Mesodermal cell (in vitro differentiated cells): ENCODE results near the gene GRN.

Experiments used
- H3K27ac ChIP-seq: 2 replicates; pipeline ENCODE4 v1.7.0; 2013; ENCODE audit warnings: mild to moderate bottlenecking, low read depth, low read length, moderate library complexity; ENCODE audit not compliant: severe bottlenecking
- H3K36me3 ChIP-seq: 2 replicates; pipeline ENCODE4 v1.7.1; 2013; ENCODE audit warnings: mild to moderate bottlenecking, low read length, moderate library complexity; ENCODE audit not compliant: control insufficient read depth, insufficient read depth
- H3K4me1 ChIP-seq: one replicate; pipeline ENCODE4 v1.7.1; 2013; ENCODE audit warnings: mild to moderate bottlenecking, low read length; ENCODE audit not compliant: insufficient read depth, control insufficient read depth, poor library complexity, severe bottlenecking
- H3K4me3 ChIP-seq: 2 replicates; pipeline ENCODE4 v1.7.0; 2013; ENCODE audit warnings: low read length, control low read depth, mild to moderate bottlenecking; ENCODE audit not compliant: insufficient read depth, poor library complexity, severe bottlenecking; ENCODE audit errors: extremely low read depth
- H3K9me3 ChIP-seq: 2 replicates; pipeline ENCODE4 v1.7.1; 2013; ENCODE audit warnings: mild to moderate bottlenecking, low read length, moderate library complexity; ENCODE audit not compliant: control insufficient read depth
- WGBS, 2 experiments: methylation state at CpG; one replicate each; pipeline ENCODE4 v1.1.5; 2013; ENCODE audit warnings: missing lambda C conversion rate in 2 of 2; ENCODE audit not compliant: insufficient coverage in 2 of 2; 5-methylcytosine and 5-hydroxymethylcytosine counted together

Gene GRN

GRCh38 chr17:44312396-44313104 lies 32.6 kb upstream of the GRN start:
- Histone ChIP-seq H3K9me3 (no peaks in the 10 kb centered on the region), H3K27ac (no peak overlapping the region), H3K36me3 (no peaks in the 10 kb centered on the region), H3K4me3 (no peak overlapping the region), H3K4me1 (peaks cover 9% of the 10 kb centered on the region)
- 65 to 74% methylated on average over 5 to 12 of the region's 17 CpGs for WGBS, 2 experiments

- H3K27ac ChIP-seq, result no peak overlapping the region
- H3K4me3 ChIP-seq, result no peak overlapping the region
- no peaks in the 10 kb centered on the region for H3K9me3 ChIP-seq
- 100% methylated on average over 1 to 2 of the region's 7 CpGs for WGBS, 2 experiments
- H3K4me1 ChIP-seq, result peaks cover 6% of the 10 kb centered on the region
- H3K36me3 ChIP-seq, result peaks cover 2% of the 10 kb centered on the region
Observed at GRCh38 chr17:44314031-44314430, 31.1 kb upstream of the GRN start.

GRCh38 chr17:44314524-44314868 lies 30.6 kb upstream of the GRN start:
- Histone ChIP-seq H3K9me3 (no peaks in the 10 kb centered on the region), H3K4me1 (peaks cover 6% of the 10 kb centered on the region), H3K36me3 (peaks cover 6% of the 10 kb centered on the region), H3K4me3 (no peak overlapping the region), H3K27ac (no peak overlapping the region)
- 74% methylated on average over 6 of the region's 11 CpGs; no CpG with 5 or more reads in 1 of the 2 experiments for WGBS, 2 experiments

- peak overlapping the region; percentile 26 for H3K4me3 ChIP-seq
- WGBS, 2 experiments, result 1 to 3% methylated on average over 52 to 57 of the region's 81 CpGs
- H3K36me3 ChIP-seq, result peaks cover 12% of the 10 kb centered on the region
- H3K4me1 ChIP-seq, result peaks cover 6% of the 10 kb centered on the region
- H3K9me3 ChIP-seq, result no peaks in the 10 kb centered on the region
- H3K27ac ChIP-seq, result no peak overlapping the region
Observed at GRCh38 chr17:44314869-44315661, 30.0 kb upstream of the GRN start.

GRCh38 chr17:44315760-44316731 lies 29.1 kb upstream of the GRN start:
- H3K27ac ChIP-seq, result no peak overlapping the region
- H3K9me3 ChIP-seq, result no peaks in the 10 kb centered on the region
- peak overlapping the region; percentile 26 for H3K4me3 ChIP-seq
- peaks cover 21% of the 10 kb centered on the region for H3K36me3 ChIP-seq
- WGBS, 2 experiments, result 9 to 12% methylated on average over 37 to 38 of the region's 38 CpGs
- peaks cover 6% of the 10 kb centered on the region for H3K4me1 ChIP-seq

- Histone ChIP-seq H3K27ac (no peak overlapping the region), H3K9me3 (no peaks in the 10 kb centered on the region), H3K4me3 (no peak overlapping the region), H3K36me3 (peaks cover 34% of the 10 kb centered on the region), H3K4me1 (peaks cover 6% of the 10 kb centered on the region)
- WGBS, 2 experiments, result 91 to 98% methylated on average over 6 of the region's 6 CpGs
Observed at GRCh38 chr17:44317545-44317944, 27.6 kb upstream of the GRN start.

GRCh38 chr17:44318077-44318892 lies 26.8 kb upstream of the GRN start:
- Histone ChIP-seq H3K4me1 (peaks cover 6% of the 10 kb centered on the region), H3K27ac (no peak overlapping the region), H3K9me3 (no peaks in the 10 kb centered on the region), H3K36me3 (peaks cover 37% of the 10 kb centered on the region), H3K4me3 (no peak overlapping the region)
- 93 to 96% methylated on average over 12 to 14 of the region's 15 CpGs for WGBS, 2 experiments

- Histone ChIP-seq H3K9me3 (no peaks in the 10 kb centered on the region), H3K4me1 (peaks cover 6% of the 10 kb centered on the region), H3K27ac (no peak overlapping the region), H3K36me3 (peaks cover 37% of the 10 kb centered on the region), H3K4me3 (no peak overlapping the region)
- 84 to 85% methylated on average over 15 to 16 of the region's 18 CpGs for WGBS, 2 experiments
Observed at GRCh38 chr17:44320066-44320465, 25.0 kb upstream of the GRN start.

GRCh38 chr17:44321246-44322120 lies 23.6 kb upstream of the GRN start:
- WGBS, 2 experiments, result 92 to 95% methylated on average over 14 to 20 of the region's 21 CpGs
- Histone ChIP-seq H3K9me3 (no peaks in the 10 kb centered on the region), H3K4me1 (peaks cover under 1% of the 10 kb centered on the region), H3K36me3 (peaks cover 37% of the 10 kb centered on the region), H3K4me3 (no peak overlapping the region), H3K27ac (no peak overlapping the region)
